Endothelial cell of umbilical vein (primary cell): ENCODE results near the gene LTO1. TPM values are rescaled to one million over a fixed set of nuclear protein-coding genes. Genes with fewer than 3 reads are reported as not detected.

Source experiments
- BruUV-seq: library from RNA; stranded (reverse); fragments of 400-500 nt; replicated peaks from 2 replicates; lab custom pipeline; 2021; lab: Mats Ljungman, UMichigan
- CTCF ChIA-PET: fragments of 300-600, 350-600 bp; sonication (Branson Sonifier 250); formaldehyde crosslinking; loops from one replicate; lab custom pipeline; 2021; ENCODE audit warnings: antibody characterized with exemption, inconsistent platforms; lab: Charles Lee
- POLR2A ChIA-PET: fragments of 300-600, 350-600 bp; sonication (Branson Sonifier 250); formaldehyde crosslinking; loops from one replicate; lab custom pipeline; 2021; ENCODE audit warnings: antibody characterized with exemption, inconsistent platforms; lab: Charles Lee
- DNase-seq: peaks from one replicate; pipeline ENCODE4 v3.0.0-alpha.2; 2011; ENCODE audit warnings: low read depth, low spot score
- FAIRE-seq: peaks from 2 replicates; lab custom pipeline; 2011; peaks lifted over from hg19 to GRCh38; lab: Jason Lieb, UNC
- H2AFZ ChIP-seq: 2 replicates; pipeline ENCODE4 v1.6.0; 2012; ENCODE audit warnings: low read depth, low read length, control low read depth, inconsistent platforms
- H3K27ac ChIP-seq: 2 replicates; pipeline ENCODE4 v1.5.1; 2011; ENCODE audit warnings: low read depth, mild to moderate bottlenecking, control low read depth, low read length, moderate library complexity; ENCODE audit not compliant: insufficient read depth
- H3K27me3 ChIP-seq, 2 experiments: 2 replicates each; pipeline versions ENCODE4 v1.6.0 to v1.6.1; 2011; ENCODE audit warnings: low read length in 2 of 2, mixed read lengths in 1 of 2; ENCODE audit not compliant: control insufficient read depth in 2 of 2, insufficient read depth in 2 of 2
- H3K36me3 ChIP-seq, 2 experiments: 2 replicates in 1 of 2; 3 replicates in 1 of 2; pipeline ENCODE4 v1.5.1; 2011; ENCODE audit warnings: low read length in 2 of 2, mild to moderate bottlenecking in 1 of 2, moderate library complexity in 1 of 2; ENCODE audit not compliant: control insufficient read depth in 2 of 2, insufficient read depth in 2 of 2; ENCODE audit errors: extremely low read depth in 1 of 2
- H3K4me1 ChIP-seq: 3 replicates; pipeline ENCODE4 v1.5.1; 2011; ENCODE audit warnings: mild to moderate bottlenecking, low read length; ENCODE audit not compliant: control insufficient read depth, insufficient read depth; ENCODE audit errors: extremely low read depth
- H3K4me2 ChIP-seq: 2 replicates; pipeline ENCODE4 v1.6.1; 2011; ENCODE audit warnings: low read length, control low read depth, mixed read lengths; ENCODE audit not compliant: insufficient read depth
- H3K4me3 ChIP-seq, 3 experiments: fragments of 200-600 bp in 1 of 3; sonication (generic), shearing (Covaris generic) in 1 of 3; replicated peaks in 1 of 3; 2 replicates each; pipeline ENCODE4 v1.5.1; 2011 to 2016; ENCODE audit warnings: control low read depth in 3 of 3, low read length in 3 of 3, mild to moderate bottlenecking in 2 of 3, inconsistent platforms in 1 of 3, low read depth in 1 of 3, moderate library complexity in 1 of 3; ENCODE audit not compliant: insufficient read depth in 1 of 3
- H3K79me2 ChIP-seq: 2 replicates; pipeline ENCODE4 v1.6.0; 2012; ENCODE audit warnings: low read length, inconsistent platforms; ENCODE audit not compliant: control insufficient read depth, insufficient read depth
- H3K9ac ChIP-seq: replicated peaks from 2 replicates; pipeline ENCODE3; 2011; ENCODE audit warnings: low read length, control low read depth; ENCODE audit not compliant: insufficient read depth; ENCODE audit errors: extremely low read depth
- H3K9me1 ChIP-seq: replicated peaks from 3 replicates; pipeline ENCODE4 v1.6.0; 2011; ENCODE audit warnings: mild to moderate bottlenecking, low read length; ENCODE audit not compliant: control insufficient read depth, insufficient read depth; ENCODE audit errors: extremely low read depth
- H3K9me3 ChIP-seq: replicated peaks from 2 replicates; pipeline ENCODE4 v1.5.1; 2012; ENCODE audit warnings: low read length, inconsistent platforms; ENCODE audit not compliant: control insufficient read depth, insufficient read depth
- H4K20me1 ChIP-seq: replicated peaks from 2 replicates; pipeline ENCODE3; 2011; ENCODE audit warnings: mild to moderate bottlenecking, low read length; ENCODE audit not compliant: control insufficient read depth, insufficient read depth; ENCODE audit errors: extremely low read depth
- CTCF ChIP-seq, 2 donors: IDR thresholded peaks; 1 replicate in 1 of 2; 2 replicates in 1 of 2; pipeline ENCODE4 v1.5.1; 2011; ENCODE audit warnings: low read length in 2 of 2, mild to moderate bottlenecking in 2 of 2, moderate library complexity in 2 of 2, control low read depth in 1 of 2, inconsistent platforms in 1 of 2, low read depth in 1 of 2; ENCODE audit not compliant: insufficient read depth in 1 of 2; ENCODE audit errors: extremely low read depth in 1 of 2
- EZH2 ChIP-seq: IDR thresholded peaks from 2 replicates; pipeline ENCODE4 v1.6.1; 2012; ENCODE audit warnings: borderline replicate concordance, low read depth, mild to moderate bottlenecking, moderate library complexity, low read length, inconsistent platforms; ENCODE audit not compliant: severe bottlenecking
- FOS ChIP-seq: IDR thresholded peaks from 2 replicates; pipeline ENCODE4 v1.6.1; 2011; ENCODE audit warnings: mild to moderate bottlenecking, low read length, moderate library complexity, borderline replicate concordance; ENCODE audit not compliant: insufficient read depth
- GATA2 ChIP-seq: IDR thresholded peaks from 2 replicates; pipeline ENCODE4 v1.7.0; 2011; ENCODE audit warnings: low read depth, mild to moderate bottlenecking, moderate library complexity, mixed read lengths, low read length; ENCODE audit not compliant: insufficient read length, insufficient read depth
- JUN ChIP-seq: IDR thresholded peaks from 2 replicates; pipeline ENCODE4 v1.6.1; 2011; ENCODE audit warnings: borderline replicate concordance, low read depth; ENCODE audit not compliant: insufficient read length, insufficient read depth
- MYC ChIP-seq: IDR thresholded peaks from one replicate; pipeline ENCODE4 v1.6.1; 2011; ENCODE audit warnings: mild to moderate bottlenecking, low read depth, low read length
- POLR2A ChIP-seq: IDR thresholded peaks from 2 replicates; pipeline ENCODE4 v1.6.1; 2012; ENCODE audit warnings: low read depth, mild to moderate bottlenecking, control low read depth, low read length
- POLR2AphosphoS5 ChIP-seq: IDR thresholded peaks from 2 replicates; pipeline ENCODE4 v1.6.1; 2012; ENCODE audit warnings: low read depth, mild to moderate bottlenecking, control low read depth, low read length, moderate library complexity; ENCODE audit not compliant: insufficient read depth
- dilution Hi-C: fragments of 300-500 bp; cut with MboI; formaldehyde crosslinking; loops from one replicate; pipeline ENCODE4 v1.15.0; 2019; ENCODE audit warnings: low sequenced_read_pairs; ENCODE audit not compliant: extremely low pct_ligation_motif_present
- intact Hi-C: fragments of 100-400 bp; cut with micrococcal nuclease; formaldehyde crosslinking; loops from one replicate; pipeline ENCODE4 v1.10.0; 2022
- polyA plus RNA-seq, 4 experiments: library from polyadenylated mRNA; depleted of rRNA in 3 of 4; stranded (reverse) in 3 of 4; unstranded in 1 of 4; fragments of >200 nt; gene quantifications; 2 replicates each; pipeline versions ENCODE4 v1.2.1 to v1.2.3, GENCODE V29; 2011 to 2012; ENCODE audit warnings: missing spikeins in 1 of 4
- total RNA-seq: library from RNA; stranded (reverse); gene quantifications from 2 replicates; pipeline ENCODE4 v1.2.3, GENCODE V29; 2021
- TF ChIP-seq, protein P1 (sequence below): IDR thresholded peaks from 2 replicates; pipeline ENCODE4 v1.6.1; 2011; ENCODE audit not compliant: insufficient read depth, insufficient read length

Gene LTO1
- total and polyA plus RNA-seq, 2 donors (not counting 3 experiments of a cell fraction or from before 2014, with no cell fraction given), result 26.8 to 30.9 TPM

DNA sequence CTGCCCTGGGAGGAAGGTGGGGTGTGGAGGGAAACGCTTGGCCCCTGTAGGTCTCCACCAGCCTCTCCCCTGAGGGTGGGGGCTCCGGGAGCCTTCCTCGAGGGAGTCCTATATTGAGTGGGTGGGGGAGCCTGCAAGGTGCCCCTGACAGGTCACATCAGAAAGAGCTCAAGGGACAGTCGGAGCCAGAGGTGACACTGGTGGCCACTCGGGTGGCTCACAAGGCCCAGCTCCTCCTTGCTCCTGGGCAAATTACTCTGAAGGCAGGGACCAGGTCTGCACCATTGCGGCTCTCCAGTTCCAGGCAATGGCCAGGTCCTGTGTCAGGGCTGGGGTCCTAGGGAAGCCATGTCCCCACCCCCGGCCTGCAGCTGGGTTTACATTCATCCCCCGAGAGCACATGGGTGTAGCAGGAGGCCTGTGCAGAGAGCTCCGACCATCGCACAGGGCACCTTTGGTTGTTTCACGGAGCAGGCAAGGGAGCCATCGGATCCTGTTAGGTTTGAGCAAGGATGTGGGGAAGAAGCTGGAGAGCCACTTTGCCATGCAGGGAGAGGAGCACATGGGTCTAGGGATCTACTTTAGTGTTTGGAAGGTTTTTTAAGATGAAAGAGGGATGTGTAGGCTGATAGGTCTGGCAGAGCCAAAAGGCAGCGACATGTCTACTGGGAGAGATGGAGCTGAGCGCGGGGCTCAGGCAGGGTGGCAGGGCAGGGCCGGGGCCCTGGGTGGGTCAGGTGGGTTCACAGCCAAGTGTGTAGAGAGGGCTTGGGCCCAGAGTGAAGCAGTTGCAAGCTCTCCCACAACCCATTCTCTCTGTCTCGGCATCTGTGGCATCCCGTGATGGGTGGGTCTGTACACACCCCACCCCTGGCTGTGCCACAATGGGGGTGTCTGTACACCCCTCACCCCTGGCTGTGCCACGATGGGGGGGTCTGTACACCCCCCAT is 19.4 kb downstream of the LTO1 start:
- no TSS peak for BruUV-seq
- Histone ChIP-seq H4K20me1 (no peaks in the 10 kb centered on the region), H3K36me3 (peaks cover 11 to 13% of the 10 kb centered on the region in 2 experiments), H3K4me2 (no peak overlapping the region), H3K4me3 (no peak overlapping the region), H2AFZ (no peak overlapping the region), H3K9me1 (no peaks in the 10 kb centered on the region), H3K9ac (no peak overlapping the region), H3K27me3 (no peaks in the 10 kb centered on the region), H3K27ac (no peak overlapping the region), H3K4me1 (peaks cover 3% of the 10 kb centered on the region), H3K9me3 (no peaks in the 10 kb centered on the region), H3K79me2 (no peaks in the 10 kb centered on the region)
- FAIRE-seq (no peak), DNase-seq (no peak)
- dilution Hi-C loops, result loop anchor here (25.0 kb wide), 1 partner anchor 543 kb away; no protein-coding TSS in a partner anchor
- ChIA-PET POLR2A (no interaction called here), CTCF (interaction anchor here (1.1 to 6.1 kb wide), 2 partner anchors 15 to 554 kb away, joined by 3 to 47 read pairs; no protein-coding TSS in a partner anchor)
- TF ChIP-seq FOS (no peak), POLR2A (peak; percentile 13)
- intact Hi-C loops, result loop anchor here (5.0 kb wide), 1 partner anchor 553 kb away; no protein-coding TSS in a partner anchor

GRCh38 chr11:69654660-69655478 is 20.3 kb downstream of the LTO1 start:
- ChIA-PET POLR2A (no interaction called here), CTCF (interaction anchor here (1.1 to 6.1 kb wide), 2 partner anchors 15 to 553 kb away, joined by 3 to 47 read pairs; no protein-coding TSS in a partner anchor)
- Histone ChIP-seq H2AFZ (no peak overlapping the region), H3K27me3 (no peaks in the 10 kb centered on the region), H3K79me2 (peaks cover 5% of the 10 kb centered on the region), H3K4me1 (peaks cover 3% of the 10 kb centered on the region), H3K9me1 (no peaks in the 10 kb centered on the region), H3K9me3 (no peaks in the 10 kb centered on the region), H3K4me3 (no peak overlapping the region), H3K4me2 (no peak overlapping the region), H3K36me3 (peaks cover 13 to 18% of the 10 kb centered on the region in 2 experiments), H3K9ac (no peak overlapping the region), H4K20me1 (no peaks in the 10 kb centered on the region), H3K27ac (no peak overlapping the region)
- FAIRE-seq (no peak), DNase-seq (no peak)
- dilution Hi-C loops (loop anchor here (25.0 kb wide), 1 partner anchor 543 kb away; no protein-coding TSS in a partner anchor), intact Hi-C loops (loop anchor here (5.0 kb wide), 1 partner anchor 553 kb away; no protein-coding TSS in a partner anchor)
- TF ChIP-seq CTCF (IDR thresholded peaks at IDR 0.05; ENCODE audit: extremely low read depth in 1 of 2, insufficient read depth in 1 of 2, low read depth in 1 of 2, low read length in 2 of 2) (no peak), FOS (no peak), POLR2AphosphoS5 (peak; percentile 76), MYC (no peak), GATA2 (no peak), JUN (no peak), POLR2A (peak; percentile 65), EZH2 (no peak)
- TF ChIP-seq, protein P1, sequence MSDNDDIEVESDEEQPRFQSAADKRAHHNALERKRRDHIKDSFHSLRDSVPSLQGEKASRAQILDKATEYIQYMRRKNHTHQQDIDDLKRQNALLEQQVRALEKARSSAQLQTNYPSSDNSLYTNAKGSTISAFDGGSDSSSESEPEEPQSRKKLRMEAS, result no peak
- no TSS peak for BruUV-seq
